GM11168 (cell line): ENCODE data around the gene MAMDC2.

Experiments used
- in situ Hi-C: fragments of 300-500 bp; cut with MboI; formaldehyde crosslinking; loops from one replicate; pipeline ENCODE4 v1.12.0; 2022; ENCODE audit warnings: low sequenced_read_pairs; ENCODE audit not compliant: unreplicated experiment

The MAMDC2 gene, protein sequence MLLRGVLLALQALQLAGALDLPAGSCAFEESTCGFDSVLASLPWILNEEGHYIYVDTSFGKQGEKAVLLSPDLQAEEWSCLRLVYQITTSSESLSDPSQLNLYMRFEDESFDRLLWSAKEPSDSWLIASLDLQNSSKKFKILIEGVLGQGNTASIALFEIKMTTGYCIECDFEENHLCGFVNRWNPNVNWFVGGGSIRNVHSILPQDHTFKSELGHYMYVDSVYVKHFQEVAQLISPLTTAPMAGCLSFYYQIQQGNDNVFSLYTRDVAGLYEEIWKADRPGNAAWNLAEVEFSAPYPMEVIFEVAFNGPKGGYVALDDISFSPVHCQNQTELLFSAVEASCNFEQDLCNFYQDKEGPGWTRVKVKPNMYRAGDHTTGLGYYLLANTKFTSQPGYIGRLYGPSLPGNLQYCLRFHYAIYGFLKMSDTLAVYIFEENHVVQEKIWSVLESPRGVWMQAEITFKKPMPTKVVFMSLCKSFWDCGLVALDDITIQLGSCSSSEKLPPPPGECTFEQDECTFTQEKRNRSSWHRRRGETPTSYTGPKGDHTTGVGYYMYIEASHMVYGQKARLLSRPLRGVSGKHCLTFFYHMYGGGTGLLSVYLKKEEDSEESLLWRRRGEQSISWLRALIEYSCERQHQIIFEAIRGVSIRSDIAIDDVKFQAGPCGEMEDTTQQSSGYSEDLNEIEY

DNA sequence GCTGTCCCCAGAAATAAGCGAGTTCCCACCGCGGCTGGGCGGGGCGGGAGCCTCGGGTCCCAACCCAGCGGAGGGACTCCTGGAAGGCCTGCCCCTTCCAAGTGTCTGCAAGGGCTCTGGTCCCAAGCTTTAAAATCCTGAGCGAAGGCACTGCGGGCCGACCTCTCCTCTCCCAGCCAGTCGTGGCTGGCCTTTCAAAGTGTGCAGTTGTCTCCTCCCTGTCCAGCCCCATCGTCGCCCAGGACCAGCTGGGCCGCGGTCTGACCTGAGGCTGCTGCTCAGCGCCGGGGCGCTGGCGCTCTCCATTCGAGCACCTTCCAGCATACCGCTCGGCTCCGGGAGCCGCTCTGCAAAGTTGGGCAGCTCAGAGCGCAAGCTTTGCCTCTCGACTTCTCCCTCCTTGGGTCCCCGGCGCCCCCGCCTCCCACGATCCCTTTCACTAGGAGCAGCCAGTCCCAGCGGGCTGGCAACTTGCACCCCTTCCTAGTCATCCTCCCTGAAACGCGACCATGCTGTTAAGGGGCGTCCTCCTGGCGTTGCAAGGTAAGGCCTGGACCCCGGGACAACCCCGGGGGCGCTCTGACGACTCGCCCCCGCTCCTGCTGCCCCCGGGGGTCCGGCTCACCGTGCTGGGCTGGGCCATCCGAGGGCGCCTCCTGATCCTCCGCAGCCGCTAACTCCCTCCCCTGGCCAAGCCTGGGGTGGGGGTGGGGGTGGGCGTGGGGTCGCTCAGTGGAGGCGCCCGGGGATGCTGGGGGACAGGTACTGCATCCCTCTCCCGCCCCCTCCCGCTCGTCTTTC lies at the start of gene MAMDC2:
Gene MAMDC2 (plus strand): TSS at position 160 of the 801 bp plus-strand sequence. CDS start 350 bp downstream, at position 510.
- in situ Hi-C loops, result no loop called here

DNA sequence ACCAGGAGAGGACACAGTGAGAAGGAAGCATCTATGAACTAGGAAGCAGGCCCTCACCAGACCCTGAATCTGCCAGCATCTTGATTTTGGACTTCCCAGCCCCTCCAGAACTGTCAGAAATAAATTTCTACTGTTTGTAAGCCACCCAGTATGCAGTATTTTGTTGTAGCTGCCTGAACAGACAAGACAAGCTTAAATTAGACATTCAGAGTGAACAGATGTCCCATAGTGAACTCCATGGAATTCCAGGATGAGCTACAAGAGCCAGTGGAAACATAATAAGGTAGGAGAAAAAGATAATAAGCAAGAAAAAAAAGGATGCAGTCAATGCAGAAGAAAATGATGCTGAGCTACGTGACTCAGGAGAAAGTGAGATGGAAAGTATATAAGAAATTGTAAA lies 47.8 kb upstream of the MAMDC2 start:
- in situ Hi-C loops, result no loop called here

DNA sequence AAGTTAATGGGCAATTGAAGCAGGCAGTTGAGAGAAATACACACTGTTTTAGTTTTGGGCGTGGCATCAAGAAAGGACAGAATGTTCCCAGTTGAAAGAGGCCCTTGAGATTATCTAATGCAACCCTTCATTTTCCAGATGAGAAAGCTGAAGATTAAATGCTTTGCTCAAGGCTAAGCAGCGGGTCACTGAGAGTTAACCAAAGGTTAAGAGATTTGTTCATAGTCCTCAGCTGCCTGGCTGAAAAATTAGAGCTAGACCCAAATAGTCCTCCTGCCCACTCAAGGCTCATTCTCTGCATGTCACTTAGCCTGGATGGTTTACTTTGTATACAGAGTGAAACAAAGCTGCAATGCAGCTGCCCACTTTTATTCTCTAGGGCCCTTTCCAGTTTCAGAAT lies 46.7 kb upstream of the MAMDC2 start:
- in situ Hi-C loops, result no loop called here

DNA sequence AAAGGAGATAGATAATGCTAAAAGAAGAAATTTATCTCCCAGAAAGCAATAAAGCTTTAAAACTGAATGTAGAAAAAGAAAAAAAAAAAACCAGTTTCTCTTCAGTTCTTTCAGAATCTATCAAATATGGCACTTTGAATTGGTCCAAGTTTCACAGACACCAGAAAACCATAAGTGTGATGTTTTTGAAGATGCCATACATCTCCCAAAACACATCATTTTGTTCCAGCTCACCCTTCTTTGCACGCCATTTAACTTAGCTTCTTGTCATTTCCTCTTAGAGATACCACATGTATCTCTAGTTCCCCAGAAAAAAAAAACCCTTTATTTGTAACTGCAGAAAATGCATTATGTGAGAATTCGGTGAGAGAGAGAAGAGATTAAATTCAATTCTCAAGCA lies 46.1 kb upstream of the MAMDC2 start:
- in situ Hi-C loops, result no loop called here

DNA sequence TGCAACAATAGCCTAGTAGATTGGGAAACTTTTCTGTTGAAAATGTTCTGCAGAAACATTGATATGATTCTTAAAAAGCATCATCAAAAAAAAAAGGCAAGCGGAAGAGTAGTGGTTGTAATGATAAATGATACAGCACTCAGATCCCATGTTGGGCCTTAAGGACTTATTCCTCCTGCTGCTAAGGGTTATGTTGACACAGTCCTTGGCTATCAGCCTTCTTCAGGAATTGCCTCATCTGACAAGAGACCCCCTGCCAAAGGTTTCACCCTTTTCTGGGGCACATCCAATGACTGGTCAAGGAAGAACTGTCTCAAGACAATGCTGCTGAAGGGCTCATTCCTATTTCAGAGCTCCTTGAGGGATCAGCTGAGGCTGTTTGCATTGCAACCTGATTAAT lies 44.3 kb upstream of the MAMDC2 start:
- in situ Hi-C loops, result no loop called here

DNA sequence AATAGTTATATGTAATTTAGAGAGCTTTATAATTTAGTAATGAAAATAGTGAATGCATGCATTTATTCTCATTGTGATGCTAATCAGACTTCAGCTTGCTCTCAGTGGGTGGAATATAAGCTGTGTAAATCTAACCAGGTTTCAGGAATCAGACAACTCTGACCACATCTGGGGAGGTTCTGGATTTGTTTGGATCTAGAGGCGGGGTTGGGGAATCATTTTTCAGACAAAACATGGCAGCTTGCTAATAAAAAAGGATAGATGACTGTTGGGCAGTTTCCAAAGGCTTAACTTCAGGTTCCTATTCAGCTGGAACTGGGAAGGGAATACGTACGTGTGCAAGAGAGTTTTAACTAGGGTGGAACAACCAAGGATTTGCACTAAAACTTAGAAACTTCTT lies 43.2 kb upstream of the MAMDC2 start:
- in situ Hi-C loops, result no loop called here

DNA sequence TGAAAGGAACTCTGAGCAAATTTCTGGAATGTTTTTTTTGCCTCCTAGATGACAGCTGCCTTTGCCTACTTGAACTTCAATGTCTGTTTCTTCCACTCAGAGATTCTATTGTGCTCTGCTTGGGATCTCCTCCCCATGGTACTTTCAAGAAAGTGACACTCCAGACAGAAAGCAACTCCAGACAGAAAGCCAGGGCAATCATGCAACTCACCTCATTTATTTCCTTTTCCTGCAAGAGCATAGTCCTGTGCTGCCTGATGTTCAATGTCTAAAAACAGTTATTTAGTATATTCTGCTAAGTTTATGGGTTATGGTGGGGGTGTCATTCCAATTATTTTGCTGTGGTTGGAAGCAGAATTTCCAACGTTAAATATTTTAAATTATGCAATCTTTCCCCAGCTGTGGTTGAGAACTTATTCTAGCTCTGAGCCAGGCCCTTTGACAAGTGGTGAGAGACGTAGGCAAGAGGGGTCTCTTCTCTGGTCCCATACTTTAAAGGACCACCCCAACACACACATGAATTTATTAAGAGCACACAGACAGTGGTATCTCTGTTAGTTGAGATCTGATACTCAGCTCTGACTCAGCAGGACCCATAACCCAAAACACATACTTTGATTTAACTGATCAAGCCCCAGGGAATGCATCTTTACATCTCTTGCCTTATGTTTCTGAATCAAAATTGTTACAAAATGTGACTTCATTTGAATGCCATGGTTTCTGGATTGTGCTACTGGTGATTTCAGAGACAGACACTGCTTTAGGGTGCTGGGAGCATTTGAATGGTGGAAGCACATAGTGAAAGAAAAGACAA lies 39.5 kb upstream of the MAMDC2 start:
- in situ Hi-C loops, result no loop called here

DNA sequence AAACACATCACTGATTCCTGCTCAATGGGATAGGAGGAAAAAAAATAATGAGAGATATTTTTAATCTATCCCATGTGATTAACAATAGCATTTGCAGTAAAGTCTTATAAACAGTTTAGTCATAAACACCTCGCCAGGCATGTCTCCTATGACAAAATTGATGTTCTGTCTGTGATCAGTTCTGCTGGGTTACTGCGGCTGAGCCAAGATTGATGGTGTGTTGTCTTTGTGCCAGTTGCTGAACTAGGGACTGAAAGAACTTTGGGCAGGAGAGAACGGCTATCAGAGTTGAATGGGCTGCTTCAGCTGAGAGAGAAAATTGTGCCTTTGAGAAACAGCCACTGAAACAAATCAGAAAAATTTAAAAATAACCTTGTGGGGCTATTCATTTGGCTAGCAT lies 37.3 kb upstream of the MAMDC2 start:
- in situ Hi-C loops, result no loop called here

DNA sequence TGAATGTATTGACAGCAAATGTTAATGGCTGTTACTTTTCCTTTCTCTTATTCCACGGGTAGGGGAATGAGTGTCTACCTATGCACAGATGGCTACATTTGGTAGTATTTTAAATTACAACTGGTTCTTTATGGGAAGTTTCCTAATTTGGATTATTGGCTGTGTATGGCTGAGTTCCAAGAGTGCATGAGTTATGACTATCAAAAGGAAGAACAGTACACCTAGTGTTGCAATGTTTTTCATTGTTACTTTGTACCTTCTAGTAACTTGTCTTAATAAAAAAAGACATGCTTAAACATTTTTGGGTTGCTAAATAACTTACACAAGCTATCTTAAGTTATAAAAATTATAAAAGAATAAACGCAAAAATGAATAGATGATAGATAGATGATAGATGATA lies 35.8 kb upstream of the MAMDC2 start:
- in situ Hi-C loops, result no loop called here

DNA sequence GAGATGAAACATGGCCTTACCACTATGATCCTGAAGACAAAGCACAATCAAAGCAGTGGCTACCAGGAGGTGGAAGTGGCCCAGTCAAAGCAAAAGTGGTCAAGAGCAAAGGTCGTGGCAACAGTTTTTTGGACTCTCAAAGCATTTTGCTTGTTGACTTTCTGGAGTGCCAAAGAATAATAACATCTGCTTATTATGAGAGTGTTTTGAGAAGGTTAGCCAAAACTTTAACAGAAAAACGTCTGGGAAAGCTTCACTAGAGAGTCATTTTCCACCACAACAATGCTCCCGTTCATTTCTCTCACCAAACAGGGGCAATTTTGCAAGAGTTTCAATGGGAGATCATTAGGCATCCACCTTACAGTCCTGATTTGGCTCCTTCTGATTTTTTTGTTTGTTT lies 33.6 kb upstream of the MAMDC2 start:
- in situ Hi-C loops, result no loop called here

DNA sequence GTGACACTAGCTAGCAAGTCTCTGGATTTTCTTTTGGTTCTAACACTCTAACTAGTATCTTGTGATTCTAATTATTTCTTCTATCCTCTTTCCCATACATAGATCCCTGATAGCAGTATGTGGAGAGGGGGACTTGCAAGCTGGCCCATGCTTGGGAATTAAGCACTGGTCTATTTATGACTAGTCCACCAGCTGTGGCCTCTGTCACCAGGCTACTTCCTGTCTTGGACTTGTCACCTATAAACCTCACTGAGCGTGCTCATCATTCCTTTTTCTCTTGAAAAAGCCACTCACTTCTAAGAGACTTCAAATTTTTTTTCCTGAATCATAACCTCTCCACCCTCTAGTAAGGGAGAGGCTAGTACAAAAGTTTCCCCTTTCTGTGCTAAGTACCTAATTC lies 32.3 kb upstream of the MAMDC2 start:
- in situ Hi-C loops, result no loop called here

DNA sequence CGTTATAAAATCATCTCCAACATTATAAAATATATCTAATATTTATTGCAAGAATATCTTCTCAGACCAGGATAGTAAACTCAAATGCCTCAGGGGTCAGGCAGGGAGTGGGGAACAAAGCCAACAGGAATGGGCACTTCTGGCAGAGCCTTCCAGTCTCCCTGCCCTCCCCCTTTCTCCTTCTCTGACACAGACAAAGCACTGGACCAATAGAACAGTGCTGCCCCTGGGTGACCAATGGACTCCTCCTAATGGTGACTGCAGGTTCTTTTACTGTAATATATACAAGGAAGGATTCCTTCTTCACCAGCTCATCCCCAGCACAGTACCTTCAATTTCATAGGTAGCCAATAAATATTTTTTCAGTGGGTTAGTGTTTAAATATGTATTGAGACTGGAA lies 31.1 kb upstream of the MAMDC2 start:
- in situ Hi-C loops, result no loop called here

DNA sequence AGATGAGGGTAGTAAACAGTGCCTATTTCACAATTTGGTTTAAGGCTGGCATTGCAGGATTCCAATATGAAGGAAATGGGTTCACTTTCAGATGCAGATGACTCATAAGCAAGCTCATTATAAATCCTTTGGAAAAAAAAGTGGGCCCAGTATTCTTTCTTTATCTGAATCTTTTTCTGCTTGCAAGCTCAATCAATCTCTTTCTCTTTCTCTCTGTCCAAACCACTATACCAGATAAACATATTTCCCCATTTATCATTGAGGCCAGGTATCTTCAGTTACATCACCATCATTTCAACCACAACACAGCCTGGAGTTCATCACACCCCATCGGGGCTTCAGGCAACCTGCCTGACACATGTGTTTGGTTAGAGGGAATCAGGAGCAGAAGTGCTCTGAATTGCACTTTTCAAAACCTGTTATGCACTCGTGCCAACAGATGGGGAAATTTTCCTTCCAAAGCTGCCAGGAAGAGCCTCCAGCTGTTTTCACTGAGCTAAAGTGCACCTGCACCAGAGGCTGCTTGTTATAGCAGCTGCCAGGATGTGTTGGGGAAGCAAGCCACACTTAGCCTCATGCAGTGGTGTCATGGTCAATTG lies 30.0 kb upstream of the MAMDC2 start:
- in situ Hi-C loops, result no loop called here

DNA sequence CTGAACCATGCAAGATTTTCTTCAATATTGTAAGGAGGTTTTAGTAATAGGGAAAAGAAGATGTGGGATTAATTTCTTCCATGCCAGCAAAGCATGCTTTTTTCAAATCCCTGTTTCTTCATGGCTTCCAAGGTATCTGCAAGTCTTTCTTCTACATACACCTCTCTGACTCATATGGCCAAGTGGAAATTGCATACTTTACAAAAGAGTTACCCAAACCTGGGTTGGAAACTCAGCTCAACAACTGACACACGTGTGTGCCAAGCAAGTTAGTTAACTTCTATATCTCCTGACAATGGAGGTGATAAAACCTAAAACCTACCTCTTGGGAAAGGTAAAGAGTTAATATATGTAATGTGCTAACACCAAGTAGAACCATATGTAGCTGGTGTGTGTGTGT lies 28.5 kb upstream of the MAMDC2 start:
- in situ Hi-C loops, result no loop called here

DNA sequence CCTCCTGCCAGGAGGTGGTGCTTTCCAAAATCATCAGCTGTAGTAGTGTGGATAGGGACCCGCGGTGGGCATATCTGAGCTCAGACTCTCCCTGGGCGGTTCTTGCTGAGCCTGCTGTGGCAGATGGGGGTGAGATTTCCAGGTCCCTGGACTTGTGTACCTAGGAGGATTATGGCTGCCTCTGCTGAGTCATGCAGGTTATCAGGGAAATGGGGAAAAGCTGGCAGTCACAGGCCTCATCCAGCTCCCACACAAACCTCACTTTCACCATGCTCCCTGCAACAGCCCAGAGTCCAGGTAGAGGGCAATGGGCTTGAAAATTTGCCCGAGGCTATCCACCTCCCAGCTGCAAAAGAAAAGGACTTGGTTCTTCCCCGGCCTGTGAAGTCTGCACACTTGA lies 23.4 kb upstream of the MAMDC2 start:
- in situ Hi-C loops, result no loop called here

DNA sequence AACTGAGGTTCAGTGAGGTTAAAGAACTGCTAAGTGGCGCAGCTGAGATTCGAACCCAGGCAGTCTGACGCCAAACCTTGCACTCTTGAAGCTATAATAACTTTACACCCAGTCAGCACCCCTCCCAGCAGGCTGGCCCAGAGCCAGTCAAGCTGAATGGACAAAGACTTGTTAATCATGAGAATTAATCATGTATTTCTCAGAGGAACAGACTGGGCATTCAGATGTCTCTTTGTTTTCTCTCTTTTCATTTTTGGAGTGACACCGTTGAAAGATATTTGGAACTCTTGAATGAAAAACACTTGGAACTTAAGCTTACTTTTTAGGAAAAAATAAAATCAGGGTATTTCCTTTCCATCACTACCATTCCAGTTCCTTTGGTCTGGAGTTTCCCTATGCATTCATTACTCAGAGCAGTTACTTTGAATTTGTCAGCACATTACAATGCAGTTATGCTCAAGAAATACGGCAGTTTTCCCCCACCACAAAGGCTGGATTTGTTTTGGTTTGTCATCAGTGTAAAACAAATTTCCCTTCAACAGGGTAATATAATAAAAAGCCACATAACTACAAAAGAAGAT lies 22.6 kb upstream of the MAMDC2 start:
- in situ Hi-C loops, result no loop called here

DNA sequence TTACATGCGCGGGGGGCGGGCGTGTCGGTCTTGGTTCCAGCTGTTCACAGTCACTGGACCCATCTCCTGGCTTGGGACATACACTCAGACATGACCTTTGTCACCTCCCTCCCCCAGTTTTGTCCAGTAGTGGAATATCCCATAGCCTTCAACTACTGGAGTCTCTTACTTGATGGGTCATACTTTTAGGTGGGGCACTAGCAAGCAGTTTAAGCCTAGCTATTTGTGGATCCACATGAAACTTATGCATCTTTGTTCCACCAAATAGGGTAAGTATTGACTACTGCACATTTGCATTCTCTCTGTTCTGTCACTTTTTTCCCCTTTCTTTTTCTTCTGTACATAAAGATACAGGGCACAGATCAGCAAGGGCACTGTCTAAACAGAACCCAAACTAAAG lies 15.4 kb upstream of the MAMDC2 start:
- in situ Hi-C loops, result no loop called here

DNA sequence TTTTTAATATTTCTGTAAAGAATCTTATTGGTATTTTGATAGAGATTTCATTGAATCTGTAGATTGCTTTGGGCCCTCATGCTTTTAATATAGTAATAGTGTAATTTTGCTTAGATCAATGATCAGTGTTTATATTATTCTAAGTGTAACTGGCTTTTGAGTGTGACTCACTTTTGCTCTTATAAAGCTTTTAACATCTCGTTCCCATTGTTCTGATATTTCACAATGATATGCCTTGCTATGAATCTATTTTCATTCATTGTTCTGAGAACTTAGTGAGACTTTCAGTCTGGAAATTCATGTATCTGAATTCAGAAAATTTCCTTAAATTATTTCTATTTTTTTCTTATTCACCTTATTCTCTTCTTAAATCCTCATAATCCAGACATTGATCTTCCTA lies 13.5 kb upstream of the MAMDC2 start:
- in situ Hi-C loops, result no loop called here

DNA sequence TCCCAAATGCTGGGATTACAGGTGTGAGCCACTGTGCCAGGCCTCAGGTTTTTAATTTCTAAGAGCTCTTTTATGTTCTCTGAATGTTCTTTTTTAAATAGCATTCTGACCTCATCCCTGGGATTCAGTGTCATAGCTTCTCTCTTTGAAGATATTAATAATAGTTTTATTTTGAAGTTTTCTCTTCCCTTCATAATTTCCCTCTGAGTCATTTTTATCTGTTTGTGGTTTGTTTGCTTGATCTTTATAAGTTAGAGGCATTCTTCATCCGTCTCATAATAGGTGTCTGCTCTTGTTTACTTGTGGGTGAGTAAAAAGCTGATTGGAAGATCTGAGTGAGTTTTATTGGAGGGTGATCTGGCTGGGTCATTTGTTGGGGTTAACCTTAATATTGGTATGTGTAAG lies 12.5 kb upstream of the MAMDC2 start:
- in situ Hi-C loops, result no loop called here
